ENCODE results near the gene KLHL29. TPM values are rescaled to one million over a fixed set of nuclear protein-coding genes. Genes with fewer than 3 reads are reported as not detected.

The KLHL29 gene
- total and polyA plus RNA-seq, 2 of the 13 experiments (the other 11 are each of a cell fraction or from before 2014, with no cell fraction given): 0.01 TPM; not detected in 1

DNA sequence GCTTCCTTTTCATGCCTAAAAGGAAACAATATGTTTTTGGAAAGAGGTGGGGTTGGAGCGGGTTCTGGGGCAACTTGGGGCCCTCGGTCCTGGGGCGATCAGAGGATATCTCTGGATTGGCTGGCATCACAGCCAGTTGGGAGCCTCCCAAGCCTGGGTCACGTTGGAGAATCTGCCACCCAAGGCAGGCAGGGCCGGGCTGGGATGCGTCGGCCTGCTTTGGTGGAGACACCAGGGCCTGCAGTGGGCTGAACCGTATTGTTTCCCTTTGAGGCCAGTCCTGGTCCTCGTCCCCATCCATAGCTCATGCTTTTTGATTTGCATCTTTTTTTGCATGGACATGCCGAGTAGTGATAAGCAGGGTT lies 306.1 kb downstream of the KLHL29 start (continued):
- no peak for TF ChIP-seq ZNF446 (CRISPR knock-in tag; IDR thresholded peaks at IDR 0.05)
- no peak for TF ChIP-seq ZBTB7A (CRISPR knock-in tag; IDR thresholded peaks at IDR 0.05)
- TF ChIP-seq ZC3H13 (CRISPR knock-in tag; IDR thresholded peaks at IDR 0.05): no peak
- no peak for TF ChIP-seq MED13 (CRISPR knock-in tag; IDR thresholded peaks at IDR 0.05)
- no peak for TF ChIP-seq ZEB1 (IDR thresholded peaks at IDR 0.05; ENCODE audit: insufficient replicate concordance, low read depth)
- no peak for TF ChIP-seq KDM3A (CRISPR knock-in tag; IDR thresholded peaks at IDR 0.05; ENCODE audit: low read depth)
- TF ChIP-seq, protein P1, sequence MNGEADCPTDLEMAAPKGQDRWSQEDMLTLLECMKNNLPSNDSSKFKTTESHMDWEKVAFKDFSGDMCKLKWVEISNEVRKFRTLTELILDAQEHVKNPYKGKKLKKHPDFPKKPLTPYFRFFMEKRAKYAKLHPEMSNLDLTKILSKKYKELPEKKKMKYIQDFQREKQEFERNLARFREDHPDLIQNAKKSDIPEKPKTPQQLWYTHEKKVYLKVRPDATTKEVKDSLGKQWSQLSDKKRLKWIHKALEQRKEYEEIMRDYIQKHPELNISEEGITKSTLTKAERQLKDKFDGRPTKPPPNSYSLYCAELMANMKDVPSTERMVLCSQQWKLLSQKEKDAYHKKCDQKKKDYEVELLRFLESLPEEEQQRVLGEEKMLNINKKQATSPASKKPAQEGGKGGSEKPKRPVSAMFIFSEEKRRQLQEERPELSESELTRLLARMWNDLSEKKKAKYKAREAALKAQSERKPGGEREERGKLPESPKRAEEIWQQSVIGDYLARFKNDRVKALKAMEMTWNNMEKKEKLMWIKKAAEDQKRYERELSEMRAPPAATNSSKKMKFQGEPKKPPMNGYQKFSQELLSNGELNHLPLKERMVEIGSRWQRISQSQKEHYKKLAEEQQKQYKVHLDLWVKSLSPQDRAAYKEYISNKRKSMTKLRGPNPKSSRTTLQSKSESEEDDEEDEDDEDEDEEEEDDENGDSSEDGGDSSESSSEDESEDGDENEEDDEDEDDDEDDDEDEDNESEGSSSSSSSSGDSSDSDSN (CRISPR knock-in tag; IDR thresholded peaks at IDR 0.05): no peak

DNA sequence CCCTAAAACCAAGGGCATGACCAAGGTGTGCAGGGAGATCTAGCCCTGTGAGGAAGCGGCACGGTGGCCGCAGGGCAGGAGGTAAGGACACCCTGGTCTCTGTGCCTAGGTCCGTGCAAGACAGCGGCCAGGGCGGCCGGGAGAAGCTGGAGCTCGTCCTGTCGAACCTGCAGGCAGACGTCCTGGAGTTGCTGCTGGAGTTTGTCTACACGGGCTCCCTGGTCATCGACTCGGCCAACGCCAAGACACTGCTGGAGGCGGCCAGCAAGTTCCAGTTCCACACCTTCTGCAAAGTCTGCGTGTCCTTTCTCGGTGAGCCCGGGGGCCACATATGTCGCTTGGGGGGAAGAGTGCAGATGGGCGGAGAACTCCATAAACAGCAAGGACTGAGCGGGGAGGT lies 306.6 kb downstream of the KLHL29 start:
- no peak for FAIRE-seq
- in situ Hi-C loops (cut with HindIII; ENCODE audit: extremely low pct_ligation_motif_present, low pct_unique_long_range_greater_than_20kb): no loop called here
- BruUV-seq (replicated peaks): no TSS peak
- no peaks in the 10 kb centered on the region for H4K20me1 ChIP-seq (ENCODE audit: insufficient read depth, low read length)
- intact Hi-C loops (cut with micrococcal nuclease; ENCODE audit: unreplicated experiment): no loop called here
- ATAC-seq: no peak
- no peaks in the 10 kb centered on the region for H3K9me3 ChIP-seq (ENCODE audit: low read length)
- H3K79me2 ChIP-seq (ENCODE audit: insufficient read depth, low read length): no peaks in the 10 kb centered on the region
- H2AFZ ChIP-seq (ENCODE audit: low read length): no peak overlapping the region
- DNase-seq (ENCODE audit: low spot score): no peak
- H3K27ac ChIP-seq (ENCODE audit: extremely low read length, insufficient read depth, low read length): no peak overlapping the region
- no peaks in the 10 kb centered on the region for H3K27me3 ChIP-seq (ENCODE audit: control insufficient read depth in 1 of 2, insufficient read depth in 2 of 2, low read length in 2 of 2)
- TF ChIP-seq MZF1 (CRISPR knock-in tag; IDR thresholded peaks at IDR 0.05; ENCODE audit: borderline replicate concordance): no peak
- TF ChIP-seq MAFG (CRISPR knock-in tag; IDR thresholded peaks at IDR 0.05): no peak
- no peak for TF ChIP-seq ZSCAN9 (CRISPR knock-in tag; IDR thresholded peaks at IDR 0.05; ENCODE audit: borderline replicate concordance)
- TF ChIP-seq NFATC3 (CRISPR knock-in tag; IDR thresholded peaks at IDR 0.05): no peak
- TF ChIP-seq SRSF1 (optimal IDR thresholded peaks at IDR 0.05; ENCODE audit: low read depth, low read length): no peak
- TF ChIP-seq ZNF772 (CRISPR knock-in tag; IDR thresholded peaks at IDR 0.05): no peak
- no peak for TF ChIP-seq ZBTB7B (CRISPR knock-in tag; IDR thresholded peaks at IDR 0.05)
- 87% methylated on average over 15 of the region's 21 CpGs for WGBS (ENCODE audit: low lambda C conversion rate)
- no peak overlapping the region for H3K4me2 ChIP-seq (ENCODE audit: low read depth, low read length)
- H3K4me1 ChIP-seq (ENCODE audit: insufficient read depth, low read length): no peaks in the 10 kb centered on the region
- H3K9ac ChIP-seq (ENCODE audit: insufficient read depth, low read depth, low read length): no peak overlapping the region
- POLR2A ChIA-PET: no interaction called here
- CTCF ChIA-PET (ENCODE audit: low intra/inter-chr PET ratio, low total read pairs): no interaction called here
- no peak overlapping the region for H3K4me3 ChIP-seq (replicated peaks in 1 of 3; ENCODE audit: insufficient read depth in 1 of 3, low read depth in 2 of 3, low read length in 3 of 3)
- H3K36me3 ChIP-seq (replicated peaks in 1 of 2; ENCODE audit: control insufficient read depth in 1 of 2, insufficient read depth in 2 of 2, low read length in 2 of 2): no peaks in the 10 kb centered on the region

Measured in HepG2 (cell line).